PC-3 (cell line): ENCODE data around the gene CMC2.

Experiments used
- CTCF ChIP-seq: fragments of 300-600 bp; sonication (generic); conservative IDR thresholded peaks from 2 replicates; pipeline ENCODE4 v1.5.1; 2017; ENCODE audit warnings: antibody characterized with exemption, low read depth, mild to moderate bottlenecking, low read length
- EZH2 ChIP-seq: fragments of 300-600 bp; sonication (generic); IDR thresholded peaks from one replicate; pipeline ENCODE4 v1.6.1; 2017; ENCODE audit warnings: antibody characterized with exemption, mild to moderate bottlenecking, low read length; ENCODE audit not compliant: unreplicated experiment

- TF ChIP-seq CTCF (no peak), EZH2 (no peak)
These were observed 17.9 kb downstream of the CMC2 start for GRCh38 chr16:80988756-80989155.
